HCT116 (cell line): ENCODE data around the gene ARHGEF37. TPM values are rescaled to one million over a fixed set of nuclear protein-coding genes. Genes with fewer than 3 reads are reported as not detected.

Experiments
- ATAC-seq: fragments of 200-7000 bp; cut with Tn5 transposase; 2 replicates; pipeline ENCODE4 v1.9.1; 2020; ENCODE audit warnings: mild to moderate bottlenecking, moderate library complexity
- BruUV-seq: library from RNA; stranded (reverse); fragments of 400-500 nt; replicated peaks from 2 replicates; lab custom pipeline; 2021; lab: Mats Ljungman, UMichigan
- CTCF ChIA-PET: fragments of 300-600 bp; sonication (Branson Sonifier 250); formaldehyde crosslinking; loops from one replicate; lab custom pipeline; 2021; ENCODE audit warnings: antibody characterized with exemption; lab: Charles Lee
- POLR2A ChIA-PET: fragments of 300-600, 350-600 bp; sonication (Branson Sonifier 250); formaldehyde crosslinking; loops from one replicate; lab custom pipeline; 2021; ENCODE audit warnings: antibody characterized with exemption; lab: Charles Lee
- RAD21 ChIA-PET, 2 experiments: fragments of 300-600 bp; sonication (Branson Sonifier 250); formaldehyde crosslinking; loops; one replicate each; lab custom pipeline; 2023; ENCODE audit warnings: low total read pairs in 2 of 2; ENCODE audit not compliant: uncharacterized antibody in 2 of 2, unreplicated experiment in 2 of 2, low non-redundant PET in 1 of 2; lab: Charles Lee
- DNase-seq: peaks from one replicate; pipeline ENCODE4 v3.0.0-alpha.2; 2010; ENCODE audit warnings: low read depth, low spot score
- H2AFZ ChIP-seq: fragments of 200-600 bp; shearing (Covaris generic), sonication (generic); 2 replicates; pipeline ENCODE4 v1.6.1; 2017; ENCODE audit warnings: low read depth, mixed run types, mixed read lengths, antibody characterized with exemption, low read length; ENCODE audit not compliant: poor library complexity, severe bottlenecking
- H3K27ac ChIP-seq: 2 replicates; pipeline ENCODE4 v1.5.1; 2012; ENCODE audit warnings: low read depth, low read length
- H3K27me3 ChIP-seq: fragments of 200-600 bp; sonication (generic); 2 replicates; pipeline ENCODE4 v1.6.1; 2016; ENCODE audit warnings: mixed run types, low read length, mixed read lengths; ENCODE audit not compliant: insufficient read depth
- H3K36me3 ChIP-seq, 2 experiments: fragments of 200-500 bp in 1 of 2; fragments of 200-600 bp in 1 of 2; sonication (Bioruptor generic) in 1 of 2; sonication (generic) in 1 of 2; 2 replicates each; pipeline versions ENCODE4 v1.5.1 to v1.6.1; 2014 to 2016; ENCODE audit warnings: low read length in 2 of 2, inconsistent platforms in 1 of 2, mixed read lengths in 1 of 2, mixed run types in 1 of 2; ENCODE audit not compliant: insufficient read depth in 2 of 2, control insufficient read depth in 1 of 2
- H3K4me1 ChIP-seq, 2 experiments: fragments of 200-600 bp in 1 of 2; sonication (generic) in 1 of 2; 2 replicates each; pipeline versions ENCODE4 v1.5.1 to v1.6.1; 2012 to 2017; ENCODE audit warnings: low read length in 2 of 2, inconsistent platforms in 1 of 2, mild to moderate bottlenecking in 1 of 2, mixed read lengths in 1 of 2, mixed run types in 1 of 2, moderate library complexity in 1 of 2; ENCODE audit not compliant: insufficient read depth in 2 of 2, control insufficient read depth in 1 of 2
- H3K4me2 ChIP-seq: fragments of 200-600 bp; sonication (generic); 2 replicates; pipeline ENCODE4 v1.6.1; 2017; ENCODE audit warnings: mixed run types, low read length, mixed read lengths
- H3K4me3 ChIP-seq, 2 experiments: fragments of 200-600 bp in 1 of 2; sonication (generic) in 1 of 2; replicated peaks in 1 of 2; 2 replicates each; pipeline ENCODE4 v1.5.1; 2011 to 2016; ENCODE audit warnings: low read length in 2 of 2, control low read depth in 1 of 2, low read depth in 1 of 2, mild to moderate bottlenecking in 1 of 2, mixed read lengths in 1 of 2, mixed run types in 1 of 2
- H3K79me2 ChIP-seq: fragments of 200-600 bp; sonication (generic); 2 replicates; pipeline ENCODE4 v1.6.1; 2017; ENCODE audit warnings: mild to moderate bottlenecking, mixed run types, low read length, moderate library complexity, mixed read lengths; ENCODE audit not compliant: insufficient read depth
- H3K9ac ChIP-seq: fragments of 200-600 bp; sonication (generic); 2 replicates; pipeline ENCODE4 v1.6.1; 2016; ENCODE audit warnings: low read length, mixed read lengths
- H3K9me2 ChIP-seq: fragments of 200-600 bp; sonication (generic), shearing (Covaris generic); 2 replicates; pipeline ENCODE4 v1.6.1; 2017; ENCODE audit warnings: mixed run types, mild to moderate bottlenecking, moderate library complexity; ENCODE audit not compliant: insufficient read depth
- H3K9me3 ChIP-seq, 2 experiments: fragments of 200-500 bp in 1 of 2; fragments of 200-600 bp in 1 of 2; sonication (Bioruptor generic) in 1 of 2; sonication (generic) in 1 of 2; 2 replicates each; pipeline ENCODE4 v1.6.1; 2014 to 2017; ENCODE audit warnings: low read length in 2 of 2, mixed read lengths in 2 of 2, inconsistent platforms in 1 of 2, low read depth in 1 of 2, mild to moderate bottlenecking in 1 of 2, mixed run types in 1 of 2, moderate library complexity in 1 of 2; ENCODE audit not compliant: control insufficient read depth in 1 of 2, insufficient read depth in 1 of 2
- H4K20me1 ChIP-seq: fragments of 200-600 bp; sonication (generic), shearing (Covaris generic); 2 replicates; pipeline ENCODE4 v1.6.1; 2017; ENCODE audit warnings: mixed run types, mild to moderate bottlenecking, moderate library complexity; ENCODE audit not compliant: insufficient read depth
- CBX3 ChIP-seq: IDR thresholded peaks from 2 replicates; pipeline ENCODE4 v1.6.1; 2012; ENCODE audit warnings: low read depth
- CEBPB ChIP-seq: IDR thresholded peaks from 2 replicates; pipeline ENCODE4 v1.6.1; 2012; ENCODE audit warnings: low read depth
- EZH2 ChIP-seq: fragments of 200-600 bp; sonication (generic); IDR thresholded peaks from 2 replicates; pipeline ENCODE4 v1.6.1; 2017; ENCODE audit warnings: antibody characterized with exemption, mixed run types
- JUND ChIP-seq: IDR thresholded peaks from 2 replicates; pipeline ENCODE4 v1.6.1; 2012
- POLR2AphosphoS5 ChIP-seq: IDR thresholded peaks from 2 replicates; pipeline ENCODE4 v1.6.1; 2011; ENCODE audit warnings: mild to moderate bottlenecking, low read depth, low read length, moderate library complexity
- RAD21 ChIP-seq: IDR thresholded peaks from 2 replicates; pipeline ENCODE4 v1.6.1; 2012; ENCODE audit warnings: low read depth, mild to moderate bottlenecking
- SIN3A ChIP-seq: IDR thresholded peaks from 2 replicates; pipeline ENCODE4 v1.6.1; 2012; ENCODE audit warnings: low read depth
- SP1 ChIP-seq: IDR thresholded peaks from 2 replicates; pipeline ENCODE4 v1.6.1; 2012; ENCODE audit warnings: low read depth
- TCF7L2 ChIP-seq: IDR thresholded peaks from 2 replicates; pipeline ENCODE4 v1.7.0; 2011; ENCODE audit warnings: borderline replicate concordance, inconsistent platforms; ENCODE audit not compliant: insufficient read depth, insufficient read length; ENCODE audit errors: extremely low read depth
- YY1 ChIP-seq: IDR thresholded peaks from 2 replicates; pipeline ENCODE4 v1.6.1; 2011; ENCODE audit warnings: low read length, low read depth, moderate library complexity, mild to moderate bottlenecking; ENCODE audit not compliant: insufficient replicate concordance; ENCODE audit errors: extremely low read depth
- ZFX ChIP-seq: fragments of 450-650 bp; IDR thresholded peaks from 2 replicates; pipeline ENCODE4 v1.6.1; 2017
- intact Hi-C: fragments of 100-400 bp; cut with micrococcal nuclease; formaldehyde crosslinking; loops from 2 replicates; pipeline ENCODE4 v1.10.0; 2022
- total RNA-seq: library from RNA; stranded (reverse); gene quantifications from one replicate; pipeline ENCODE4 v1.2.1, GENCODE V29; 2021; ENCODE audit not compliant: unreplicated experiment
- TF ChIP-seq, protein P1 (sequence below): IDR thresholded peaks from 2 replicates; pipeline ENCODE4 v1.6.1; 2012
- TF ChIP-seq, protein P2 (sequence below): IDR thresholded peaks from 2 replicates; pipeline ENCODE4 v1.6.1; 2012
- TF ChIP-seq, protein P3 (sequence below): IDR thresholded peaks from 2 replicates; pipeline ENCODE4 v1.6.1; 2011; ENCODE audit warnings: mild to moderate bottlenecking, low read length, moderate library complexity; ENCODE audit not compliant: insufficient replicate concordance; ENCODE audit errors: extremely low read depth

ARHGEF37 gene
- total RNA-seq, 1 experiment from 2014 or later = 7.0 TPM

DNA sequence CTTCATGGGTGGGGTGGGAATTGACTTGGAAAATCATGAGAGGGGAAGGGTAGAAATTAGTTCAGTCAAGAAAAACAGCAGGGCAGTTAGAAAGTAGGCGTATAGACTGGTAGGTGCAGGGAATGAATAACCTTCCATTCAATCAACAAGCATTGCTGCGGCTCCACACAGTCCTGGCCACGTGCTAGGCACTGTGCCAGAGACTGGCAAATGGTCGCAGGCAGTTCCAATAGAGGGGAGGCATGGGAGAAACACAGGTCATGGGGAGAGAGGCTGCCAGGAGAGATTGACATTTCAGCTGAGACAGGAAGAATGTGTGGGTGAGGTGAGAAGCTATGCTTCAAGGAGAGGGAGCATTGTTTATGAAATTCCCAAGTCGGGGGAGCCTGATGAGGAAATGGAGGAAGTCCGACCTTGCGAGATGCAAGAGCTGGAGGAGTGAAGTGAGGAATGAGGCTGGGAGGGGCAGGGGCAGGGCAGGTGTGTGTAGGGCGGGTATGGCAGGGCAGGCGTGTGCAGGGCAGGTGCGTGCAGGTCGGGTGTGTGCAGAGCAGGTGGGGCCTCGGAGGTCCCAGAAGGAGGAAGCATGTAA is 94.4 kb downstream of the ARHGEF37 start:
- Histone ChIP-seq H3K9me2 (no peaks in the 10 kb centered on the region), H3K79me2 (no peaks in the 10 kb centered on the region), H3K36me3 (no peaks in the 10 kb centered on the region), H3K4me1 (no peaks in the 10 kb centered on the region), H3K9ac (no peak overlapping the region), H3K4me2 (no peak overlapping the region), H3K27ac (no peak overlapping the region), H2AFZ (no peak overlapping the region), H3K9me3 (no peaks in the 10 kb centered on the region), H3K4me3 (no peak overlapping the region), H4K20me1 (no peaks in the 10 kb centered on the region), H3K27me3 (no peaks in the 10 kb centered on the region)
- intact Hi-C loops = no loop called here
- ATAC-seq (no peak), DNase-seq (no peak)
- CTCF ChIA-PET = no interaction called here
- POLR2A ChIA-PET = no interaction called here
- RAD21 ChIA-PET = no interaction called here
- TF ChIP-seq CEBPB = no peak
- TF ChIP-seq, protein P1, sequence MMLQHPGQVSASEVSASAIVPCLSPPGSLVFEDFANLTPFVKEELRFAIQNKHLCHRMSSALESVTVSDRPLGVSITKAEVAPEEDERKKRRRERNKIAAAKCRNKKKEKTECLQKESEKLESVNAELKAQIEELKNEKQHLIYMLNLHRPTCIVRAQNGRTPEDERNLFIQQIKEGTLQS = no peak
- TF ChIP-seq, protein P2, sequence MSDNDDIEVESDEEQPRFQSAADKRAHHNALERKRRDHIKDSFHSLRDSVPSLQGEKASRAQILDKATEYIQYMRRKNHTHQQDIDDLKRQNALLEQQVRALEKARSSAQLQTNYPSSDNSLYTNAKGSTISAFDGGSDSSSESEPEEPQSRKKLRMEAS = no peak
- TF ChIP-seq YY1 = no peak
- TF ChIP-seq, protein P3, sequence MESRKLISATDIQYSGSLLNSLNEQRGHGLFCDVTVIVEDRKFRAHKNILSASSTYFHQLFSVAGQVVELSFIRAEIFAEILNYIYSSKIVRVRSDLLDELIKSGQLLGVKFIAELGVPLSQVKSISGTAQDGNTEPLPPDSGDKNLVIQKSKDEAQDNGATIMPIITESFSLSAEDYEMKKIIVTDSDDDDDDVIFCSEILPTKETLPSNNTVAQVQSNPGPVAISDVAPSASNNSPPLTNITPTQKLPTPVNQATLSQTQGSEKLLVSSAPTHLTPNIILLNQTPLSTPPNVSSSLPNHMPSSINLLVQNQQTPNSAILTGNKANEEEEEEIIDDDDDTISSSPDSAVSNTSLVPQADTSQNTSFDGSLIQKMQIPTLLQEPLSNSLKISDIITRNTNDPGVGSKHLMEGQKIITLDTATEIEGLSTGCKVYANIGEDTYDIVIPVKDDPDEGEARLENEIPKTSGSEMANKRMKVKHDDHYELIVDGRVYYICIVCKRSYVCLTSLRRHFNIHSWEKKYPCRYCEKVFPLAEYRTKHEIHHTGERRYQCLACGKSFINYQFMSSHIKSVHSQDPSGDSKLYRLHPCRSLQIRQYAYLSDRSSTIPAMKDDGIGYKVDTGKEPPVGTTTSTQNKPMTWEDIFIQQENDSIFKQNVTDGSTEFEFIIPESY = no peak
- no peak for TF ChIP-seq CBX3
- TF ChIP-seq SP1 = no peak
- TF ChIP-seq SIN3A = no peak
- no peak for TF ChIP-seq TCF7L2
- TF ChIP-seq JUND = no peak
- no peak for TF ChIP-seq EZH2
- TF ChIP-seq RAD21 = no peak
- TF ChIP-seq POLR2AphosphoS5 = no peak
- no peak for TF ChIP-seq ZFX
- BruUV-seq = no TSS peak
